Measurements from ENCODE around the gene RAB11FIP4.

- TF ChIP-seq CTCF (IDR thresholded peaks at IDR 0.05) (no peak), EP300 (IDR thresholded peaks at IDR 0.05) (no peak), POLR2A (IDR thresholded peaks at IDR 0.05) (no peak)
Measured at GRCh38 chr17:31554930-31555329, 163.5 kb downstream of the RAB11FIP4 start.

All from gastroesophageal sphincter (tissue), 3 donors.